GM12878 (cell line): ENCODE results near the gene PRRT3. TPM values are rescaled to one million over a fixed set of nuclear protein-coding genes. Genes with fewer than 3 reads are reported as not detected.

Experiments used
- ATAC-seq: fragments of 200-7000 bp; cut with Tn5 transposase; 3 replicates; pipeline ENCODE4 v1.9.1; 2020; ENCODE audit warnings: mild to moderate bottlenecking, moderate library complexity
- BruUV-seq: library from RNA; stranded (reverse); fragments of 400-500 nt; replicated peaks from 2 replicates; lab custom pipeline; 2021; lab: Mats Ljungman, UMichigan
- CTCF ChIA-PET: fragments of 300-600 bp; sonication (Branson Sonifier 250); formaldehyde crosslinking; extraction: SDS; loops from one replicate; lab custom pipeline; 2021; ENCODE audit warnings: inconsistent platforms; lab: Yijun Ruan, JAX
- POLR2A ChIA-PET: fragments of 350-600 bp; formaldehyde crosslinking; extraction: SDS; loops from one replicate; lab custom pipeline; 2021; ENCODE audit warnings: inconsistent platforms; lab: Charles Lee
- RAD21 ChIA-PET: fragments of 300-600 bp; sonication (Branson Sonifier 250); formaldehyde crosslinking; loops from one replicate; lab custom pipeline; 2023; ENCODE audit warnings: antibody characterized with exemption; ENCODE audit not compliant: unreplicated experiment; lab: Charles Lee
- SMC1A ChIA-PET: fragments of 300-600 bp; sonication (Branson Sonifier 250); formaldehyde crosslinking; loops from one replicate; lab custom pipeline; 2023; ENCODE audit not compliant: unreplicated experiment, uncharacterized antibody; lab: Charles Lee
- DNase-seq: peaks from one replicate; pipeline ENCODE4 v3.0.0-alpha.2; 2011; ENCODE audit warnings: low read depth, low spot score
- FAIRE-seq: peaks from 3 replicates; lab custom pipeline; 2011; peaks lifted over from hg19 to GRCh38; lab: Jason Lieb, UNC
- H2AFZ ChIP-seq: 2 replicates; pipeline ENCODE4 v1.6.0; 2011; ENCODE audit warnings: low read depth, low read length, control low read depth; ENCODE audit not compliant: control insufficient read depth
- H3K27ac ChIP-seq: 2 replicates; pipeline ENCODE4 v1.5.1; 2011; ENCODE audit warnings: control low read depth; ENCODE audit not compliant: control insufficient read depth, insufficient read depth
- H3K27me3 ChIP-seq, 2 experiments: replicated peaks in 1 of 2; 2 replicates each; pipeline versions ENCODE4 v1.6.0 to v1.6.1; 2011; ENCODE audit warnings: low read length in 1 of 2; ENCODE audit not compliant: control insufficient read depth in 2 of 2, insufficient read depth in 2 of 2
- H3K36me3 ChIP-seq, 2 experiments: 2 replicates each; pipeline ENCODE4 v1.5.1; 2011; ENCODE audit warnings: low read length in 1 of 2; ENCODE audit not compliant: control insufficient read depth in 2 of 2, insufficient read depth in 2 of 2
- H3K4me1 ChIP-seq: 2 replicates; pipeline ENCODE4 v1.6.1; 2011; ENCODE audit warnings: mild to moderate bottlenecking, low read length, moderate library complexity, mixed read lengths; ENCODE audit not compliant: control insufficient read depth, insufficient read depth
- H3K4me2 ChIP-seq: 2 replicates; pipeline ENCODE4 v1.6.0; 2011; ENCODE audit warnings: control low read depth; ENCODE audit not compliant: control insufficient read depth, insufficient read depth
- H3K4me3 ChIP-seq: fragments of 200-600 bp; sonication (generic); 2 replicates; pipeline ENCODE4 v1.5.1; 2016
- H3K79me2 ChIP-seq: 2 replicates; pipeline ENCODE4 v1.6.0; 2011; ENCODE audit warnings: low read length; ENCODE audit not compliant: control insufficient read depth, insufficient read depth
- H3K9ac ChIP-seq: 2 replicates; pipeline ENCODE4 v1.8.0; 2011; ENCODE audit warnings: low read length, control low read depth, mixed read lengths; ENCODE audit not compliant: control insufficient read depth, insufficient read depth
- H3K9me3 ChIP-seq: replicated peaks from 3 replicates; pipeline ENCODE4 v1.5.1; 2011; ENCODE audit warnings: mild to moderate bottlenecking, low read length; ENCODE audit not compliant: control insufficient read depth, insufficient read depth
- H4K20me1 ChIP-seq: 2 replicates; pipeline ENCODE4 v1.6.0; 2011; ENCODE audit not compliant: control insufficient read depth, insufficient read depth
- BCLAF1 ChIP-seq: fragments of 450-650 bp; IDR thresholded peaks from 2 replicates; pipeline ENCODE4 v1.6.1; 2017; ENCODE audit warnings: antibody characterized with exemption, mild to moderate bottlenecking, moderate library complexity
- KAT2A ChIP-seq: conservative IDR thresholded peaks from 2 replicates; pipeline ENCODE4 v1.6.1; 2011; ENCODE audit warnings: low read depth, low read length; ENCODE audit not compliant: control insufficient read depth
- PML ChIP-seq: IDR thresholded peaks from 2 replicates; pipeline ENCODE4 v1.6.1; 2012; ENCODE audit warnings: low read length, inconsistent platforms
- SREBF2 ChIP-seq: IDR thresholded peaks from 2 replicates; pipeline ENCODE4 v1.6.1; 2012; ENCODE audit warnings: mild to moderate bottlenecking, low read length
- ZNF592 ChIP-seq: fragments of 450-650 bp; IDR thresholded peaks from 2 replicates; pipeline ENCODE4 v1.6.1; 2017; ENCODE audit warnings: mild to moderate bottlenecking, moderate library complexity
- ZZZ3 ChIP-seq: IDR thresholded peaks from 2 replicates; pipeline ENCODE4 v1.6.1; 2011; ENCODE audit warnings: low read depth; ENCODE audit not compliant: control insufficient read depth, insufficient read length
- WGBS: methylation state at CpG from one replicate; pipeline ENCODE4 v1.1.6; 2016; ENCODE audit warnings: low lambda C conversion rate; ENCODE audit not compliant: insufficient replicate concordance, insufficient coverage; ENCODE audit errors: missing lambda C conversion rate; 5-methylcytosine and 5-hydroxymethylcytosine counted together
- in situ Hi-C: fragments of 300-500 bp; cut with MboI; formaldehyde crosslinking; loops from 9 replicates; pipeline ENCODE4 v1.14.3; 2018; ENCODE audit warnings: mixed read lengths
- intact Hi-C: fragments of 100-400 bp; cut with micrococcal nuclease; formaldehyde crosslinking; loops from one replicate; pipeline ENCODE4 v1.14.2; 2022; ENCODE audit not compliant: unreplicated experiment
- polyA plus RNA-seq, 11 experiments: library from polyadenylated mRNA; depleted of rRNA in 4 of 11; unstranded in 6 of 11; stranded (reverse) in 5 of 11; fragments of >200 nt; fragmentation: Nextera tagmentation in 4 of 11; fragmentation: Illumina TruSeq in 1 of 11; extraction: Ambion mirVana in 4 of 11; extraction: Trizol in 1 of 11; gene quantifications; 1 replicate in 1 of 11; 2 replicates in 10 of 11; pipeline versions ENCODE4 v1.2.1 to v1.2.3, GENCODE V29; 2011 to 2016; ENCODE audit warnings: inconsistent platforms in 2 of 11, missing spikeins in 2 of 11, low read depth in 1 of 11
- total RNA-seq, 4 experiments: library from RNA; depleted of rRNA in 3 of 4; stranded (reverse); fragments of >200 nt in 3 of 4; fragmentation: Illumina TruSeq in 1 of 4; extraction: Trizol in 1 of 4; gene quantifications; 2 replicates each; pipeline versions ENCODE4 v1.2.1 to v1.2.3, GENCODE V29; 2013 to 2021

PRRT3 gene
- total and polyA plus RNA-seq, 10 of the 15 experiments (the other 5 are each of a cell fraction or from before 2014, with no cell fraction given): 0.53 to 18.0 (median 7.1) TPM

GRCh38 chr3:9949115-9949514 lies 3.1 kb downstream of the PRRT3 start:
- no peak overlapping the region for H3K4me3 ChIP-seq
- ATAC-seq (no peak), FAIRE-seq (no peak), DNase-seq (no peak)
- ChIA-PET RAD21 (interaction anchor here (5.2 kb wide), 1 partner anchor 17 kb away, joined by 24 read pairs; the partner anchor contains the start of gene CRELD1), SMC1A (interaction anchor here (1.4 kb wide), 1 partner anchor 14 kb away, joined by 4 read pairs; no protein-coding TSS in a partner anchor), POLR2A (no interaction called here), CTCF (interaction anchor here (2.1 kb wide), 1 partner anchor 17 kb away, joined by 5 read pairs; no protein-coding TSS in a partner anchor)
- TF ChIP-seq BCLAF1 (no peak), ZZZ3 (no peak), PML (no peak), KAT2A (no peak), SREBF2 (no peak), ZNF592 (no peak)
- in situ Hi-C loops: no loop called here
- H3K9me3 ChIP-seq: no peaks in the 10 kb centered on the region
- no peaks in the 10 kb centered on the region for H3K79me2 ChIP-seq
- H3K4me1 ChIP-seq: peaks cover 3% of the 10 kb centered on the region; the same call in 1 of the 2 replicates
- intact Hi-C loops: no loop called here
- no peak overlapping the region for H2AFZ ChIP-seq
- H3K9ac ChIP-seq: no peak overlapping the region
- H3K4me2 ChIP-seq: no peak overlapping the region
- peaks cover 0 to 6% of the 10 kb centered on the region in 2 experiments; a peak in 2 of 4 replicates for H3K36me3 ChIP-seq
- no peaks in the 10 kb centered on the region for H3K27me3 ChIP-seq
- BruUV-seq: no TSS peak
- 95% methylated on average over 7 of the region's 7 CpGs for WGBS
- H3K27ac ChIP-seq: no peak overlapping the region
- no peaks in the 10 kb centered on the region for H4K20me1 ChIP-seq
